Measurements from ENCODE around the gene USHBP1.
"Not testable (repeated sequence)": the region's sequence is repeated elsewhere in the genome, so short reads cannot be mapped to it uniquely, and the experiment has no call there.

USHBP1 gene

GRCh38 chr19:17304386-17305215, 40.1 kb upstream of the USHBP1 start:
- in situ Hi-C loops (cut with HindIII; ENCODE audit: low pct_unique_long_range_greater_than_20kb, low sequenced_read_pairs), result no loop called here
- DNase-seq (ENCODE audit: low read depth in 1 of 2, low spot score in 1 of 2), result no peak
- TF ChIP-seq JUND (IDR thresholded peaks at IDR 0.05; ENCODE audit: low read depth), result no peak

GRCh38 chr19:17303940-17304267, 39.4 kb upstream of the USHBP1 start:
- in situ Hi-C loops (cut with HindIII; ENCODE audit: low pct_unique_long_range_greater_than_20kb, low sequenced_read_pairs), result no loop called here
- TF ChIP-seq JUND (IDR thresholded peaks at IDR 0.05; ENCODE audit: low read depth), result no peak

GRCh38 chr19:17303167-17303939, 38.8 kb upstream of the USHBP1 start, which contains the start of gene ABHD8:
TSS of gene ABHD8 (minus strand) at chr19:17303425. CDS start at chr19:17301616, 1,809 bp downstream.
- peak; percentile 91 to 95 for DNase-seq (ENCODE audit: low read depth in 1 of 2, low spot score in 1 of 2)
- in situ Hi-C loops (cut with HindIII; ENCODE audit: low pct_unique_long_range_greater_than_20kb, low sequenced_read_pairs), result no loop called here
- no peak for TF ChIP-seq JUND (IDR thresholded peaks at IDR 0.05; ENCODE audit: low read depth)

More at GRCh38 chr19:17303940-17304267, 39.4 kb upstream of the USHBP1 start:
- DNase-seq (ENCODE audit: low read depth in 1 of 2, low spot score in 1 of 2), result no peak

GRCh38 chr19:17302391-17303166, 38.0 kb upstream of the USHBP1 start:
- no peak for TF ChIP-seq JUND (IDR thresholded peaks at IDR 0.05; ENCODE audit: low read depth)
- in situ Hi-C loops (cut with HindIII; ENCODE audit: low pct_unique_long_range_greater_than_20kb, low sequenced_read_pairs), result no loop called here
- peak in 1 of 2 experiments; percentile 24 for DNase-seq (ENCODE audit: low read depth in 1 of 2, low spot score in 1 of 2)

GRCh38 chr19:17300992-17301619, 36.6 kb upstream of the USHBP1 start:
- no peak for TF ChIP-seq JUND (IDR thresholded peaks at IDR 0.05; ENCODE audit: low read depth)
- no peak for DNase-seq (ENCODE audit: low read depth in 1 of 2, low spot score in 1 of 2)
- in situ Hi-C loops (cut with HindIII; ENCODE audit: low pct_unique_long_range_greater_than_20kb, low sequenced_read_pairs), result no loop called here

GRCh38 chr19:17296976-17297375, 32.4 kb upstream of the USHBP1 start:
- TF ChIP-seq JUND (IDR thresholded peaks at IDR 0.05; ENCODE audit: low read depth), result no peak
- peak in 1 of 2 experiments; percentile 42 for DNase-seq (ENCODE audit: low read depth in 1 of 2, low spot score in 1 of 2)
- in situ Hi-C loops (cut with HindIII; ENCODE audit: low pct_unique_long_range_greater_than_20kb, low sequenced_read_pairs), result no loop called here

- peak in 1 of 2 experiments; percentile 52 for DNase-seq (ENCODE audit: low read depth in 1 of 2, low spot score in 1 of 2)
- in situ Hi-C loops (cut with HindIII; ENCODE audit: low pct_unique_long_range_greater_than_20kb, low sequenced_read_pairs), result no loop called here
- no peak for TF ChIP-seq JUND (IDR thresholded peaks at IDR 0.05; ENCODE audit: low read depth)
These were observed 31.7 kb upstream of the USHBP1 start for GRCh38 chr19:17296273-17296672.

GRCh38 chr19:17295551-17295950, 31.0 kb upstream of the USHBP1 start:
- DNase-seq (ENCODE audit: low read depth in 1 of 2, low spot score in 1 of 2); in situ Hi-C loops (cut with HindIII; ENCODE audit: low pct_unique_long_range_greater_than_20kb, low sequenced_read_pairs): not testable (repeated sequence)

- peak; percentile 62 to 75 for DNase-seq (ENCODE audit: low read depth in 1 of 2, low spot score in 1 of 2)
- in situ Hi-C loops (cut with HindIII; ENCODE audit: low pct_unique_long_range_greater_than_20kb, low sequenced_read_pairs), result no loop called here
- TF ChIP-seq JUND (IDR thresholded peaks at IDR 0.05; ENCODE audit: low read depth), result no peak
These were observed 29.7 kb upstream of the USHBP1 start for GRCh38 chr19:17294051-17294891.

- no peak for DNase-seq (ENCODE audit: low read depth in 1 of 2, low spot score in 1 of 2)
- TF ChIP-seq JUND (IDR thresholded peaks at IDR 0.05; ENCODE audit: low read depth), result no peak
- in situ Hi-C loops (cut with HindIII; ENCODE audit: low pct_unique_long_range_greater_than_20kb, low sequenced_read_pairs), result no loop called here
These were observed 29.1 kb upstream of the USHBP1 start for GRCh38 chr19:17293605-17294004.

- in situ Hi-C loops (cut with HindIII; ENCODE audit: low pct_unique_long_range_greater_than_20kb, low sequenced_read_pairs), result no loop called here
- peak; percentile 62 to 82 for DNase-seq (ENCODE audit: low read depth in 1 of 2, low spot score in 1 of 2)
- TF ChIP-seq JUND (IDR thresholded peaks at IDR 0.05; ENCODE audit: low read depth), result no peak
These were observed 27.9 kb upstream of the USHBP1 start for GRCh38 chr19:17292301-17293074.

Measured in T47D (cell line).